Astrocyte of the hippocampus (primary cell): ENCODE measurements around the gene LPCAT3.
"Not testable (repeated sequence)": the region's sequence is repeated elsewhere in the genome, so short reads cannot be mapped to it uniquely, and the experiment has no call there.

Experiments
- DNase-seq: peaks from one replicate; pipeline ENCODE4 v3.0.0; 2011; ENCODE audit warnings: low read depth, low spot score

Gene LPCAT3

DNA sequence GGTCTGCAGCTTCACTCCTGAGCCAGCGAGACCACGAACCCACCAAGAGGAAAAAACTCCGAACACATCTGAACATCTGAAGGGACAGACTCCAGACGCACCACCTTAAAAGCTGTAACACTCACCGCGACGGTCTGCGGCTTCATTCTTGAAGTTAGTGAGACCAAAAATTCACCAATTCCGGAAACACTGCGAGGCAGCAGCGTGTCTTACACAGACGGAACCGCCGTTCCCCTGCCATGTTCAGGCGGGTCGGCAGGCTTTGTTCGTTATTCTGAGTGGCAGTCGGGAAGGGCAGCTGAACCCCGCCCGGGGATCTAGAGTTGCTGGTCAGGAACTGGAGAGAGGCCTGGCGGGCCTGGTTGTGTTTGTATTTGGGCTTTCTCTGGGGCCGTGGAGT is 20.3 kb upstream of the LPCAT3 start:
- no peak for DNase-seq

DNA sequence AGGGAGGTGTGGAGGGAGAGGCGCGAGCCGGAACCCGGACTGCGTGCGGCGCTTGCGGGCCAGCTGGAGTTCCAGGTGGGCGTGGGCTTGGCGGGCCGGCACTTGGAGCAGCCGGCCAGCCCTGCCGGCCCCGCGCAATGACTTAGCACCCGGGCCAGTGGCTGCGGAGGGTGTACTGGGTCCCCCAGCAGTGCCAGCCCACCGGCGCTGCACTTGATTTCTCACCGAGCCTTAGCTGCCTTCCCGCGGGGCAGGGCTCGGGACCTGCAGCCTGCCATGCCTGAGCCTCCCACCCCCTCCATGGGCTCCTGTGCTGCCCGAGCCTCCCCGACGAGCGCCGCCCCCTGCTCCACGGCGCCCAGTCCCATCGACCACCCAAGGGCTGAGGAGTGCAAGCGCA is 19.1 kb upstream of the LPCAT3 start:
- not testable (repeated sequence) for DNase-seq

DNA sequence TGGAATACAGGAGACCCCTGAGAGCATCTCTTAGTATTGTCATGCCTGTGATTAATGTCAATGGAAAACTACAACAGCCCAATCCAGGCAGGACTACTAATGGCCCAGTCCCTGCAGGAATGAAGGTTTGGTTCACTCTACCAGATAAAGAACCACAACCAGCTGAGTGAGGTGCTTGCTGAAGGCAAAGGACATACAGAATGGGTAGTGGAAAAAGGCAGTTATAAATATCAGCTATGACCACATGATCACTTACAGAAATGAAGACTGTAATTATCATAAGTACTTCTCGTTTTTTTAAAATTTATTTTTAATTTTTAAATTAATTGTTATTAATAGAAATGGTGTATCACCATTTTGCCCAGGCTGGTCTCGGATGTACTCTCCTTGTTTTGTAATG is 17.2 kb upstream of the LPCAT3 start:
- DNase-seq = no peak

DNA sequence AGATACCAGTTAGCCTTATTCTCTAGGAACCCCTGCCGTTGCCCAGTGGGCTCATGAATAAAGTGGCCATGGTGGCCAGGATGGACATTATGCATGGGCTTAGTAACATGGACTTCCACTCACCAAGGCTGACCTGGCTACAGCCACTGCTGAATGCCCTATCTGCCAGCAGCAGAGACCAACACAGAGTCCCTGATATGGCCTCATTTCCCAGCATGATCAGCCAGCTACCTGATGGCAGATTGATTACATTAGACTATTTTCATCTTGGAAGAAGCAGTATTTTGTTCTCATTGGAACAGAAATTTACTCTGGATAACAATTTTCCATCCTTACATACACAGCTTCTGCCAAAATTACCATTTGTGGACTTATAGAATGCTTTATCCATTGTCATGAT is 16.2 kb upstream of the LPCAT3 start:
- DNase-seq = no peak

DNA sequence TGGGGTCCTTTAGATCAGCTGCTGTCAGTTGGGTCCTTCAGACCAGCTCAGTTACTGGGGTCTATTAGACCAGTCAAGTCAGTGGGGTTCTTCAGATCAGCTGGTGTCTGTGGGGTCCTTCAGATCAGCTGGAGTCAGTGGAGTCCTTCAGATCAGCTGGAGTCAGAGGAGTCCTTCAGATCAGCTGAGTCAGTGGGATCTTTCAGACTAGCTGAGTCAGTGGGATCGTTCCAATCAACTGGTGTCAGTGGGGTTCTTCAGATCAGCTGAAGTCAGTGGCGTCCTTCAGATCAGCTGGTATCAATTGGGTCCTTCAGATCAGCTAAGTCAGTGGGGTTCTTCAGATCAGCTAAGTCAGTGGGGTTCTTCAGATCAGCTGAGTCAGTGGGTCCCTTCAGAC is 14.7 kb upstream of the LPCAT3 start:
- no peak for DNase-seq

DNA sequence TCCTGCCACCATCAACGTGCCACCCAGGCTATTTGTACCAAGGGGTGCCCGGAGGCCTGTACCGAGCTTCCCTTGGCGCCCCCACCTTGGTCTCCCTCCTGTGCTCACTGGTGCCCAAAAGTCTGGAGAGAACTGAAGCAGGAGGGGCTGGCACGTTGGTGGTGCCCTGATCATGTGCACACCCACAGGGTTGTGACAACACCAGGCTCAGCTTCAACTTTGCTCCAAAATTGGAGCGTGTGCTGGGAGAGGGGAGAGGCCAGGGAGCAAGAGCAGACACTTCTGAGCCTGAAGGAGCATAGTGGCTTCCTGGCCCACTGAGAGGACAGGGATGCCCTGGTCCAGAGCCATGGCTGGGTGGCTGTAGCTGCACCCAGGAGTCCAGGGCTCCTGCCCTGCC is 13.0 kb upstream of the LPCAT3 start:
- no peak for DNase-seq

DNA sequence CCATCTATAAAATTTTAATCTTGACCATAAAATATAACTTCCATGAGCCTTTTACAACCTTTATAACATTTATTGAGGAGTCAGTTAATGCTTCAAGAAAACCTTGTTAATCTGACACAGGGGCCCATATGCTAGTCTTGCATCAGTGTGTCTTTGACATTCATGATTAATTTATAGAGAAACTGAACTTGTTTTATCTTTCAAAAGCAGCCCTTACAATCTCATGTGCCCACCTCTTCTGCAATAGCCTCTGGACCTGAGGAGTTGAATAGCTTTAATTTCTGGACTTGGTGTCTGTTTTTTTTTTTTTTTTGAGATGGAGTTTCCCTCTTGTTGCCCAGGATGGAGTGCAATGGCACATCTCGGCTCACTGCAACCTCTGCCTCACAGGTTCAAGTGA is 8.6 kb upstream of the LPCAT3 start:
- DNase-seq = no peak

DNA sequence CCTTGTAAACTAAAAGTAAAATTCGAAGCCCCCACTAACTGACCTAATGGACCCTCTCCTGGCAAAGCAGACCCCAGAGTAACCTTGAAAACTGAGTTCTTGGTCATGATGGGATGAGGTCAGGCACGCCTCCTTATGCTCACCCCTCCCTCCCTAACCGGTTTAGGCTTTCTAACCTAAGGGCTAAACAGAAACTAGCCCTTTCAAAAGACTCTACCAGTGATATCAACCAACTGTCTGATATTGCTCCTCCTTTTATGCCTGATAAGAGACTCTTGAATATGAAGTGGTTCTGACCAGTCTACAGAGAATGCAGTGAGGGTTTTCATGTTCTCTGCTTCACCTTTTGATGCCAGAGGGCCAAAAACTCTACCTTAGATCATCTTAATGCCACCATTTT is 4.8 kb upstream of the LPCAT3 start:
- DNase-seq = no peak

DNA sequence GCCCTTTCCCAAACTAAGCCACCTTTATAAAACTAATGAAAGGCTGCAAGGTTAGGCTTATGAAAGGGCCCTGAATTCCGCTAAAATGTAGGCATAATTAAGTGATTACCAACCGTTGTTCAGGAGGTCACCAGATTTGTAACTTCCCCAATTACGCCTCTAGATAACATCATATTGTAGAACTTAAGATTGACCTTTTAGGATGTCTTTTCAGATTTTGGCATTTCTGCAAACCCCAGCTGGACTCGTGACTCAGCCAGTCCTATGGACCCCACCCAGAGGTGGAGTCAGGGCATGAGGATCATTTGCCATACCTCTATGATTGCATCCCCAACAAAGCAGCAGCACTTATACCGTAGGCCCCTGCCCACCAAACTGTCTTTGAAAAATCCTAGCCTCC is 3.7 kb upstream of the LPCAT3 start:
- DNase-seq = no peak

DNA sequence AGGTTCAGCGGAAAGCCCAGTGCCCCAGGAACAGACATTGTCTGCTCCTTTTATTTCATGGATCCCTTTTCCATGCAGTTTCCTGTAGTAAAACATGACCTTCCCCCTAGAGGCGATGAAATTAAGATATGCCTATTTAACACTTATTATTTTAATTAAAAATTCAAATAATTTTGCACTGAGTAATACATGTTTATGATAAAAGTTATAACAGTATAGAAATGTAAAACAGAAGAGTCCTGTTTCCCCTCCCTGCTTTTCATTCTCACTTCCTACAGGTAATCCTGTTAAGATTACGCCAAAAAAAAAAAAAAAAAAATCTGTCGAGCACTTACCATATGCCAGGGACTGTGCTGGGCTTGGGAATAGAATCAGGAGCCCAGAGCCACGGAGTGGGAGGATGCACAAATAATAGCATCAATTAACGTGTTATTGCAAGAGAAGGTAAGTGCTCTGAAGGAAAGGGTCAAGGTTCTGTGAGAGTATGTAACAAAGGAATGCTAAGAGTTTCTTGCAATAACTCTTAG is 830 bp upstream of the LPCAT3 start:
- no peak for DNase-seq

DNA sequence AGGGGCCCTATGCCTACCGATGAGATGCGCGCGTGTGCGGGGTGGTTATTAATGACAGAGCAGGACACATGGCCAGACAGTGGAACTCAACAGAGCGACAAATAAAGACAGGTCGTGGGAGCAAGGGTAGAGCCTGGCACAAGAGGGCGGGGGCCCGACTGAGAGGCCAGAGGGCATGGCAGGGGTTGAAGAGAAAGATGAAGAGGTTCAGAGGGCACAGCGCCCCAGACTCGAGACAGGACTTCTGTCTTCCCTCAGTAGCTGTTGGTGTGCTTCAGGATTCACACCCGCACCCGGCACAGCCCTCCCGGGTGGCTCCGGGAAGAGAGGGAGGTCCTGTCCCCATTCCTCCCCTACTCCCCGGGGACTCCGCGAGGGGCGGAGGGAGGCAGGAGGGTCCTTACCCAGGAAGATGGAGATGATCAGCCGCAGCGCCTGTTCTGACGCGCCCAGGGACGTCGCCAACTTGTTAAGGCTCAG is 366 bp downstream of the LPCAT3 start:
- DNase-seq = no peak

DNA sequence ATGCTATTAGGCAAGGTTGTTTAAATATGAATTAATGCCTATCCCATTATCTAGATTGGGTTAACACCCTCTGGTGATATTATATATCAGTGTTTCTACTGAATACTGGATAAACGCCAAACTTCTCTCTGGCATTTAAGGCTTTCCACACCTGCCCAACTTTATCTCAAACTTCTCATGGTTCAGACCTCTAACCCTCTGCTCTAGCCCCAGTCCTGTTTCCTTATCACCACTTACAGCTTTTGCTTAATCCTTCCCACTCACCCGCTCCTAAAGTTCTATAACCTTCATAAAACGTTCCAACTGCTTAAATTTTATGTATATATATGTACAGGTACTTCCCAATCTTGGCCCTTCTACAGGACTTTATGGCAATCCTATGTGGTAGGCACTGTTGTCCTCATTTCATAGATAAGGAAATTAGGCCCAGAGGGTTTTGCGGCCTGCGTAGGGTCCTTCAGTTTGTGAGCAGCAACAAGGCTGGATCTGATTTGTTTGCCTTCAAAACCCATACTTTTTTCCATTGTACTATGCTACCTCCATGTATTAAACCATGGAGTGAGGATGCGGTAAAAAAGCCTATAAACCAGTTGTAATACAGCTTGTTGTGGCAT is 1.2 kb downstream of the LPCAT3 start:
- DNase-seq = no peak

DNA sequence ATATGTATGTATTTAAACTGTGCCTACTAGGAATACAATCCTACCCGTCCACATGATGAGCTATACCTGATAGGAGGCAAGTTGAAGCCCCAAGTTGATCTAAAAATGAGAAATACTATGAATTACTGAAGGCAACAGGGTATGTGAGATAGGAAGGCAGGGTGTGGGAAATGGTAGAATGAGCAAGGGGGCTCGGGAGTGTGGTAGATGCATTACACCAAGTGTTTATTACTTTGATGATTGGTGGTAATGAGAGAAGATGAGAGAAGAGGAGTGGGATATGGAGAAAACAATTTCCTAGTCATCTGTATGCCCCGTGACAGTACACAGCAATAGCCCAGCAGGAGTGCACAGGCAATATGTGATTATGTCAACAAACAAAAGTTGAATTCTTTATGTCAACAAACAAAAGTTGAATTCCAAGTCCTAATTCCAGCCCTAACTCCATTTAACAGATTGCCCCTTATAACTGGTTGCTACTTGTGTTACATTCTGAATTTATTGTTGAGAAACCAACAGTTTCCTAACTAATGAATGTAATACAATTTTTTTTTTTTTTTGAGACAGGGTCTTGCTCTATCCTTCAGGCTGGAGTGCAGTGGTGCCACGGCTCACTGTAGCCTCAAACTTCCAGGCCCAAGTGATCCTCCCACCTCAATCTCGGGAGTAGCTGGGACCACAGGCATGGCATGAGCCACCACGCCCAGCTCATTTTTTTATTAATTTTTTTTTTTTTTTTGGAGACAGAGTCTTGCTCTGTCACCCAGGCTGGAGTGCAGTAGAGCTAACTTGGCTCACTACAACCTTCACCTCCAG is 2.5 kb downstream of the LPCAT3 start:
- DNase-seq = no peak

DNA sequence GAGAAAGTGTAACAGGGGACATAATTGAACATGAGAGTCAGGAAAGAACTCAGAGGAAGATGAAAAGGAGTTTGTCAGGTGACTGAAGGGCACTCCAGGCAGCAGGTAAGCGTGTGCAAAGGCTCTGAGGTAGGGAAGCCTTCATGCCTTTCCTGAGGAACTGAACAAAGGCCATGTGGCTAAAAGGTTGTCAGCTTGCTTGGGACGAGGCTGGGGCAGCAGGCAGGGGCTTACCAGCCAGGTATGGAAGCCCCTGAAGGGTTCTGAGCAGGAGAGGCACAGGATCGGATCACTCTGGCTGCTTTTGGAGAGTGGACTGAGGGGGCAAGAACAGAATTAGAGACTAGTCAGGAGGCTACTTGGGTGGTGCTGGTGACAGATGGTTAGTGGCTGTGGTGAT is 5.2 kb downstream of the LPCAT3 start:
- DNase-seq = no peak

DNA sequence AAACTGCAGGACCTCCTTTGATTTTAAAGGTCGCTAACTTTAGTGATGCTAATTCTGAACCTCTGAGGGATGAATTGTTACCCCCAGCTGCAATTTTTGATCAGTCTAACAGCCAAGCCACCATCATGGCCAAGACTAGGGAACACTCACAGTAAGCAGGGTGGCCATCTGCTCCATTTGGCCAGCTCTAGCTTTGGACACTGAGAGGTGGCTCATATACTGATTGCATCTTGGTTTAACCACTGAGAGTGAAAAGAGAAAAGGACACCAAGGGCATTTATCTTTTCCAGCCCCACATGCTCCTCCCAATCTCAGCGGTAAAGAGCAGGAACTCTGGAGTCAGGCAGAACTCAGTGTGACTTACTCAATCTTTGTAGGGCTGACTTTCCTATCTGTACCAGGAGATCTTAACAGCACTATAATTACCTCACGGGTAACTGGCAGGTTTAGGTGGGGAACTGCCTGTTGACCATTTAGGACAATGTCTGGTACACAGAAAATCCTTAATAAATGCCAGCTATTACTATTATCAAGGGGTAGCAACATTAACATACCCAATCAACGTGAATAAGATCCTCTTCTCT is 6.2 kb downstream of the LPCAT3 start:
- DNase-seq = no peak

DNA sequence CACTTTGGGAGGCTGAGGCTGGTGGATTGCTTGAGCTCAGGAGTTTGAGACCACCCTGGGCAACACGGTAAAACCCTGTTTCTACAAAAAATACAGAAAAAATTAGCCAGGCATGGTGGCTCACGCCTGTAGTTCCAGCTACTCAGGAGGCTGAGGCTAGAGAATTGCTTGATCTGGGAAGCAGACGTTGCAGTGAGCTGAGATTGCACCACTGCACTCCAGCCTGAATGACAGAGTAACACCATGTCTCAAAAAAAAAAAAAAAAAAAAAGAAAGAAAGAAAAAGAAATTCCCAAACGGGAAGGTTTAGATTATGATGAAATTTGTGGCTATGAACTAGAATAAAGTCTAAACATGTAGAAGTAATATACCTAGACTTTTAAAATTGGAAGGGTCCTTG is 6.9 kb downstream of the LPCAT3 start:
- not testable (repeated sequence) for DNase-seq

DNA sequence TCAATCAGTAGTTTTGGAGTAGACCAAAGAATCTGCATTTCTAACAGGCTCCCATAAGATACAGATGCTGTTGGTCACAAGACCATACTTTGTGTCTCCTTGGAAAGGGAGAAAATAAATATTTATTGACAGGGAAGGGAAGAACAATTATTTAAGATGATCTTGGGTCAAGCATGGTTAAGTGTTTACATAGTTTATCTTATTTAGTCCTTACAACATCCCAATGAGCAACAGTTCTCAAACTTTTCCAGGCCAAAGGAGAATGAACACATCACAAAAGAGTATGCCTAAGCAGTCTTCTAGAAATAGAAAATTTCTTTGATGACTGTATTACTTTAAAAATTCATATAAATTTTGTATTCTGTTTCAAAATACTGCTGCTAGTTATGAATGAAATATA is 8.8 kb downstream of the LPCAT3 start:
- DNase-seq = no peak

DNA sequence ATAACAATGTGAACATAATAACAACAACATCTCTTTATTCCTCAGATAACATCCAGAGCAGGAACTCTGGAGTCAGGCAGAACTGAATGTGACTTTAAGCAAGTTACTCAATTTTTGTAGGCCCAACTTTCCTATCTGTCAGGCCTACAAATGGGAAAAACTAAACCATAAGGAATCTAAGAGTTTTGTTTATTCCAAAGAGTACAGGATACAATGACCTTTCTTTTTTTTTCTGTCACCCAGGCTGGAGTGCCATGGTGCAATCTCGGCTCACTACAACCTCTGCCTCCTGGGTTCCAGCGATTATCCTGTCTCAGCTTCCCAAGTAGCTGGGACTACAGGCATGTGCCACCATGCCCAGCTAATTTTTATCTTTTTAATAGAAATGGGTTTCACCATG is 9.4 kb downstream of the LPCAT3 start:
- no peak for DNase-seq

DNA sequence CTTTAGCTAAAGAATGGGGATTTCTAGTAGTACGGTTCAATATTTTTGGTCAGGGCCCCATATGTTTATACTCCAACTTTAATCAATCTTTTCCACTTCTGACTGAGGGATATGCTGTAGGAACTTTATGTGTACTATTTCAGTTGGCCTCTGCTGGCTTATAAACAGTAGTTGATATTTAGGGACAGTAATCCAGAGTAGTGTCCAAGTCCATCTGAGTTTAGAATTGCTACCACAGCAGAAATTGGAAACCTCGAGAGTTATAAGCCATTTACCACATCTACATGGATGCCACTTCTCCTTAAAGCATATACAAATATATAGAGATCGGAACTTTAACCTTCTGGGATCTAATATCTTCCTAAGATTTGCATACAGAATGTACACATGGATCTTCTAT is 11.6 kb downstream of the LPCAT3 start:
- DNase-seq = no peak

DNA sequence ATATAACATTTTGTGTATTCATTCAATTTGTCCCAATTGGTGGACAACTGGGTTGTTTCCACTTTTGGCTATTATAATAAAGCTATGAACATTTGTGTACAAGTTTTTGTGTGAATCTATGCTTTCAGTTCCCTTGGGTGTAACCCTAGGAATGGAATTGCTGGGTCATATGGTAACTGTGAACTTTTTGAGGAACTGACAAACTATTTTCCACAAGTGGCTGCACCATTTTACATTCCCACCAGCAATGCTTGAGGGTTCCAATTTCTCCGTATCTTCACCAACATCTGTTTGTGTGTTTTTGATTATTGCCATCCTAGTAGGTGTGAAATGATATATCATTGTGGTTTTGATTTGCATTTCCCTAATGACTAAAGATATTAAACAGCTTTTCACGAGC is 13.0 kb downstream of the LPCAT3 start:
- no peak for DNase-seq

DNA sequence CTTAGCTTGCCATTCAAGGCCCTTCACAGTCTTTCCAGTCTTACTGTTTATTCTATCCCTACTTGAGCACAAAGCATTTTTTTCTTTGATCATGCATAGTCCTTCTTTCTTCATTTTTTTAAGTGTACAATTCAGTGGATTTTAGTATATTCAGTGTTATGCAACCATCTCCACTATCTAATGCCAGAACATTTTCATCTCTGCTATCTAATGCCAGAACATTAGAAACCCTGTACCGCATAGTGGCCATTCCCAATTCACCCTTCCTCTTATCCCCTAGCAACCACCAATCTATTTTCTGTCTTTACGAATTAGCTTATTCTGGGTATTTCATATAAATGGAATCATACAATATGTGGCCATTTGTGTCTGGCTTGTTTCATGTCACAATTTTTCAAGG is 13.4 kb downstream of the LPCAT3 start:
- DNase-seq = no peak

DNA sequence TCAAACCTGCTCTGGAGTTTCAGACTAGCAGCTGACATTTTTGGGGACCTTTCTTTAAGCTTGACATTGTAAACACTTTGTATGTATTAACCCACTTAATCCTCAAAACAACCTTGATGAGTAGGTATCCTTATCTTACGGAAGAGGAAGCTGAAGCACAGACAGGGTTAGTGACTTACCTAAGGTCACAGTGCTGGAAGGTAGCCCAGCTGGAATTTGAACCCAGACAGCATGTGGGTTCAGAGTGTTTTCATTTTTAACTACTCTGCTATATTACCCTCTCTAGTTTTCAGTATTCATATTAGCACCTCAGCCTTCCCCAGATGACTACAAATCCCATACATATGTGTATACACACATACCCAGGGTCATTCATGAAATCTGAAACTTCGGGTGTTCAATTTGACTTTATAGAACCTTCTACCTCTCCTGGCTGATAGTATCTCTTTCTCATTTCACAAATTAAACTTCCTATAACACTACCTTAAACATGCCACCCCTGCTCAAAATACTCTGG is 13.9 kb downstream of the LPCAT3 start:
- DNase-seq = no peak
